ENCODE results near the gene MRPS23.

Gene MRPS23

DNA sequence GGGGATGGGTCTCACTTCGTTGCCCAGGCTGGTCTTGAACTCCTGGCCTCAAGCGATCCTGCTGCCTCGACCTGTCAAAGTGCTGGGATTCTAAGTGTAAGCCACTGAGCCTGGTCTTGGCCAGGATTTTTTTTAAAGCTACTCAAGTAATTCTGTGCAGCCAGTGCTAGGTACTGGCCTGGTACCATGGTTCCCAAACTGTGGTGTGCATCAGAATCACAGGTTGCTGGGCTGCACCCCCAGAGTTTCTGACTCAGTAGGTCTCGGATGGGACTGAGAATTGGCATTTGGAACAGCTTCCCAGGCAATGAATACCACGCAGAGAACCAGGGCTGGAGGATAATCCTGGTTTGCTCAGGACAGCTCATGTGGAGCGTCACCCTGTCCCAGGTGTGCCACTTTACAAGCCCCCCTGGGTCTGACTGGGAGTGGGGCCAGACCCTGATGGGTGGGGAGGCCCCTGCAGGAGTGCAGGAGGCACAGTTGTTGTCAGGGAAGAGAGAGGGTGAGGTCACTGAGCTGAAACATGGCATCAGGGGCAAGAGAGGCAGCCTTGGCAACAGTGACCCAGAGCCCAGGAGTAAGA lies 10.7 kb upstream of the MRPS23 start:
- peaks cover 25% of the 10 kb centered on the region for H3K4me1 ChIP-seq (ENCODE audit: control insufficient read depth, insufficient read depth, low read length)
- H3K36me3 ChIP-seq (ENCODE audit: insufficient read depth, low read length): peaks cover 17% of the 10 kb centered on the region
- H3K4me3 ChIP-seq (ENCODE audit: low read length): no peak overlapping the region
- no peaks in the 10 kb centered on the region for H3K27me3 ChIP-seq (ENCODE audit: control insufficient read depth, insufficient read depth, low read length)
- no peaks in the 10 kb centered on the region for H3K9me3 ChIP-seq (replicated peaks; ENCODE audit: low read length)
- no peak overlapping the region for H3K4me2 ChIP-seq (ENCODE audit: low read length)
- H3K9ac ChIP-seq (ENCODE audit: low read depth, low read length): no peak overlapping the region

DNA sequence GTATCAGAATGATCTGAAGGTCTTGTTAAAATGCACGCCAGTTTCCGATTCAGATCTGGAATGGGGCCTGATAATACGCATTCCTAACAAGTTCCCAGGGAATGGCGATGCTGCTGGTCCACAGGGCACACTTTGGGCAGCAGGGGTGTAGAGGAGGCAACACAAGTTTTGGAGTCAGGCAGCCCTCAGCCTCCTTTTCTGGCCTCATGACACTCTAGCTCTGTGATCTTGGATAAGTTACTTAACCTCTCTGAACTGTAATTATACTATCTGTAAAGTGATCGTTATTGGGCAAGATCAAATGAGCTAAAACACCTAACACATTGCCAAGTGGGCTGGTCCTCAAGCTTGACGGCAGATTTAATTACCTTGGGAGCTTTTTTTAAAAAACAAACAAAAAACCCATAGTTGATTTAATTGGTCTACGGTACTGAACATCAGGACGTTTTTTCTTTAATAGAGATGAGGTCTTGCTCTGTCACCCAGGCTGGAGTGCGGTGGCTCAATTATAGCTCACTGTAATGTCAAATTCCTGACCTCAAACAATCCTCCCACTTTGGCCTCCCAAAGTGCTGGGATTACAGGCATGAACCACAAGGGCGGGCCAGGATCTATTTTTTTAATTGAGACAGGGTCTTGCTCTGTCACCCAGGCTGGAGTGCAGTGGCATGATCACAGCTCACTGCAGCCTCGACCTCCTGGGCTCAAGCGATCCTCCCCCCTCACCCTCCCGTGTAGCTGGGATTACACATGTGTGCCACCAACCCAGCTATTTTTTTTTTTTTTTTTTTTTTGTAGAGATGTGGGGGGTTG lies 10.0 kb upstream of the MRPS23 start:
- peaks cover 11% of the 10 kb centered on the region for H3K36me3 ChIP-seq (ENCODE audit: insufficient read depth, low read length)

DNA sequence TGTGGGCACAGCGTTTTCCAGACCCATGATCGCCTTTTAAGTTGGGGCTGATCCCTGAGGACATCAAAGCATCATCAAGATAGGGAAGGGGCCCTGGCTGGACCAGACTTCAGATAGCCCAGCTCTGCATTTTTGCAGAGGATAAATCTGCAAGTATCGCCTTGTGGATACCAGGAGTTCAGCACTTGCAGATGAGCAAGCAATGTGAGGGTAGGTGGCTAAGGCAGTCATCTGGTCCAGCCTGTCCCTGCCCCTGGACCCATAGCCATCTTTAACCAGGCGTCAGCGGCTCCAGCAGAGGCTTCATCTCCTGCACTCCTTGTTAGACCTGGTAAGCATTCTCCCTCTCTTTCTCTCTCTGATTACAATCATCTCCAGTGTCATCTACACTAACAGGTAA lies 9.0 kb upstream of the MRPS23 start:
- H3K4me3 ChIP-seq (ENCODE audit: low read length): no peak overlapping the region
- H3K27me3 ChIP-seq (ENCODE audit: control insufficient read depth, insufficient read depth, low read length): no peaks in the 10 kb centered on the region
- peaks cover 26% of the 10 kb centered on the region for H3K4me1 ChIP-seq (ENCODE audit: control insufficient read depth, insufficient read depth, low read length)
- H3K9ac ChIP-seq (ENCODE audit: low read depth, low read length): no peak overlapping the region
- H3K9me3 ChIP-seq (replicated peaks; ENCODE audit: low read length): no peaks in the 10 kb centered on the region
- no peak overlapping the region for H3K4me2 ChIP-seq (ENCODE audit: low read length)
- H3K36me3 ChIP-seq (ENCODE audit: insufficient read depth, low read length): peaks cover 6% of the 10 kb centered on the region

More for the DNA sequence above, 10.0 kb upstream of the MRPS23 start:
- H3K4me2 ChIP-seq (ENCODE audit: low read length): no peak overlapping the region
- H3K4me3 ChIP-seq (ENCODE audit: low read length): no peak overlapping the region
- H3K4me1 ChIP-seq (ENCODE audit: control insufficient read depth, insufficient read depth, low read length): peaks cover 25% of the 10 kb centered on the region
- H3K9me3 ChIP-seq (replicated peaks; ENCODE audit: low read length): no peaks in the 10 kb centered on the region
- no peak overlapping the region for H3K9ac ChIP-seq (ENCODE audit: low read depth, low read length)
- no peaks in the 10 kb centered on the region for H3K27me3 ChIP-seq (ENCODE audit: control insufficient read depth, insufficient read depth, low read length)

DNA sequence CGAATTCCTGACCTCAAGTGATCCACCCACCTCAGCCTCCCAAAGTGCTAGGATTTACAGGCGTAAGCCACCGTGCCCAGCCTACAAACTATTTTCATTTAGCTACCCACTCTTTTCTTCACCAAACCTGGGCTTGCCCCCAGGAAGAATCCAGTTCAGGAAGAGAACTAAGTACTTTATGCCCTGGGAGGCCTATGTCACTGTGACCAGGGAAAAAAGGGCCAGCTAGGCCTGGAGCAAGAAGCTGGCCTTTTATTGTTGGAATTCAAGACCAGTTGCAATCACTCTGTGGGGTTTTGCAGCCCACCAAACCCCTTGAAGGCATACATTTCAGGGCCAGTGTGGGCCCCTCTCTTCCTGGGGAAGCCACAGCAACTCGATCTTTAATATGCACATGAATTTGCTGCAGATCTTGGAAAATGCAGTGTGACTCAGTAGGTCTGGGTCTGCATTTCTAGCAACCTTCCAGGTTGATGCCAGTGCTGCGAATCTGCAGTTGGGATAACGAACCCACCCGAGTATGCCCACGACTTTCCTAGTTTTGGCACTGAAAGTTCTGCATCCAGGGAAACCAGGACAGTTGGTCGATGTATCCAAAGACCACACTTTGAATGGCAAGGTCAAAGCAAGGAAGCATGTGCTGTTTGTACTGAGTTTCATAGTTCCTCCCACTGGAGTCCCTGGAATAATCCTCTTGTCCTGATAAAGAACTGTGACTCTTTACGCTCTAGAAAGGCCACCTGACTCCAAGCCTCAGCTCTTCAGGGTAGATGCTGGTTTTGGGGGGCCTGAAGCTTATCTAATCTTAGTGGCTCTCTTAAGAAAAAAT lies 7.2 kb upstream of the MRPS23 start:
- Histone ChIP-seq H3K9ac (ENCODE audit: low read depth, low read length) (no peak overlapping the region), H3K4me3 (ENCODE audit: low read length) (no peak overlapping the region), H3K4me1 (ENCODE audit: control insufficient read depth, insufficient read depth, low read length) (peaks cover 24% of the 10 kb centered on the region)

DNA sequence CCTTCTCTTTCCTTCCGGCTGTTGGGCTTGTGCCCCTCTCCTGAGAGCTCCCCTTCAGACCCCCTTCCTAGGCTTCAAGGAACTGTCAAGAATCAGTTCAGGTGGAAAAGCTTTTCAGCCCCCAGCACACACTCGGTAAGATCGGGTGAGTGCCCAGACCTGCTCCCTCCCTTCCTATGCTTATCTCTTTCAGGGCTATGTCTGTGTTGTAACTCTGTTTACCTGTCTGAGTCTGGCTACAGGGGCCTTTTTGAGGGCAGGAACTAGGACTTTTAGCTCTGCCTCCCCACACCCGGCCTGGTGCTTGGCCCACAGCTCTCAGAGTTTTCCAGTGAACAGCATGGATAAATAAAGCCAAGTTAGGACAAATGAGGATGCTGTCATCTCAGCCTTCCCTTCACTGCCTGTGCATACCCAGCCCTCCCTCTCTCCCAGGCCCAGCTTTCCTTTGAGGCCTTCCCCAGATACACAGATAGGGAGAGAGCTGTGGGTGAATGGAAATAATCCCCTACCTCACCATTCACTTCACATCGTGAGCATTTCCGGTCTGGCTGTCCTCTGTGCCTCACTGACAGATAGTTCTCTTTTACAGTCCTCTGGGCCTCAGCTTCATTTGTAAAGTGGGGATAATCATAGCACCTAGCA lies 5.7 kb upstream of the MRPS23 start:
- Histone ChIP-seq H3K27me3 (ENCODE audit: control insufficient read depth, insufficient read depth, low read length) (no peaks in the 10 kb centered on the region), H3K9me3 (replicated peaks; ENCODE audit: low read length) (no peaks in the 10 kb centered on the region), H3K4me2 (ENCODE audit: low read length) (no peak overlapping the region), H3K4me3 (ENCODE audit: low read length) (no peak overlapping the region), H3K4me1 (ENCODE audit: control insufficient read depth, insufficient read depth, low read length) (peaks cover 21% of the 10 kb centered on the region), H3K9ac (ENCODE audit: low read depth, low read length) (no peak overlapping the region), H3K36me3 (ENCODE audit: insufficient read depth, low read length) (no peaks in the 10 kb centered on the region)

More for the DNA sequence above, 7.2 kb upstream of the MRPS23 start:
- Histone ChIP-seq H3K27me3 (ENCODE audit: control insufficient read depth, insufficient read depth, low read length) (no peaks in the 10 kb centered on the region), H3K4me2 (ENCODE audit: low read length) (no peak overlapping the region), H3K9me3 (replicated peaks; ENCODE audit: low read length) (no peaks in the 10 kb centered on the region), H3K36me3 (ENCODE audit: insufficient read depth, low read length) (no peaks in the 10 kb centered on the region)

DNA sequence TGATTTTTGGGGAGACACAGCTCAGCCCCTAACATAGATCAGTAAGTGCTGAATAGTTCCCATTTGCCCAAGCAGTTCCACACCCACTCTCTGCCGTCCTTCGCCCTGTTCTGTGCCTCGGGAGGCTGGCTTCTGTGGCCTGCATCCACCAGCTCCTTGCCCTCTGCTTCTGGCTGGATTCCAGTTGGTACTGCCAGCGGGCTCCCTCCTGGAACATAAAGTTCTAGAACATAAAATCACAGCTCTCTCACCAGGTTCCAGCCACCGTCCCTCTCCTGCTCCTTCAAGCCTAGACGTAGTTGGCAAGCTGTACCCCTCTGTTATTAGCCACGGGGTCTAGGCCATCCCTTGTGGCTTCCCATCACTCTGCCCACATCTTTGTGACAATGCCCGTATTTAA lies 3.9 kb upstream of the MRPS23 start:
- Histone ChIP-seq H3K4me2 (ENCODE audit: low read length) (peak overlapping the region; percentile 3), H3K9me3 (replicated peaks; ENCODE audit: low read length) (no peaks in the 10 kb centered on the region), H3K27me3 (ENCODE audit: control insufficient read depth, insufficient read depth, low read length) (no peaks in the 10 kb centered on the region), H3K4me3 (ENCODE audit: low read length) (no peak overlapping the region), H3K36me3 (ENCODE audit: insufficient read depth, low read length) (no peaks in the 10 kb centered on the region), H3K9ac (ENCODE audit: low read depth, low read length) (no peak overlapping the region), H3K4me1 (ENCODE audit: control insufficient read depth, insufficient read depth, low read length) (peaks cover 25% of the 10 kb centered on the region)

DNA sequence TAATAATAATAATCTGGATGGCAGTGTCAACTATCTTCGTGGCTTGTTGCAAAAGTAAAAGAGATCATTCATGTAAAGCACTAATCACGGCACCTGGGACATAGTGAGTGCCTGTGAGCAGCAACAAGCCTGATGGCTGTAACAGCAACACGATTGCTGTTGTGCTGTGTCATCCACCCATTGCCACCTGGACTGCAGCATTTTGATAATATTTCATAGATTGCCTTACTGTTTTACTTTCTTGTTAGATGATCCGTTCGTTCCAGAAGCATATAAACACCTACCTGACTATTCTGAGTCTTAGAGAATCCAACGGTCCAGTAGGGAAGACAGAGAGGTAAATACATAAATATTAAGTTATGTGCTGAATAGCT lies 3.1 kb upstream of the MRPS23 start:
- Histone ChIP-seq H3K9me3 (replicated peaks; ENCODE audit: low read length) (no peaks in the 10 kb centered on the region), H3K4me3 (ENCODE audit: low read length) (no peak overlapping the region), H3K4me2 (ENCODE audit: low read length) (no peak overlapping the region), H3K9ac (ENCODE audit: low read depth, low read length) (no peak overlapping the region), H3K36me3 (ENCODE audit: insufficient read depth, low read length) (peaks cover 1% of the 10 kb centered on the region), H3K27me3 (ENCODE audit: control insufficient read depth, insufficient read depth, low read length) (no peaks in the 10 kb centered on the region), H3K4me1 (ENCODE audit: control insufficient read depth, insufficient read depth, low read length) (peaks cover 27% of the 10 kb centered on the region)

DNA sequence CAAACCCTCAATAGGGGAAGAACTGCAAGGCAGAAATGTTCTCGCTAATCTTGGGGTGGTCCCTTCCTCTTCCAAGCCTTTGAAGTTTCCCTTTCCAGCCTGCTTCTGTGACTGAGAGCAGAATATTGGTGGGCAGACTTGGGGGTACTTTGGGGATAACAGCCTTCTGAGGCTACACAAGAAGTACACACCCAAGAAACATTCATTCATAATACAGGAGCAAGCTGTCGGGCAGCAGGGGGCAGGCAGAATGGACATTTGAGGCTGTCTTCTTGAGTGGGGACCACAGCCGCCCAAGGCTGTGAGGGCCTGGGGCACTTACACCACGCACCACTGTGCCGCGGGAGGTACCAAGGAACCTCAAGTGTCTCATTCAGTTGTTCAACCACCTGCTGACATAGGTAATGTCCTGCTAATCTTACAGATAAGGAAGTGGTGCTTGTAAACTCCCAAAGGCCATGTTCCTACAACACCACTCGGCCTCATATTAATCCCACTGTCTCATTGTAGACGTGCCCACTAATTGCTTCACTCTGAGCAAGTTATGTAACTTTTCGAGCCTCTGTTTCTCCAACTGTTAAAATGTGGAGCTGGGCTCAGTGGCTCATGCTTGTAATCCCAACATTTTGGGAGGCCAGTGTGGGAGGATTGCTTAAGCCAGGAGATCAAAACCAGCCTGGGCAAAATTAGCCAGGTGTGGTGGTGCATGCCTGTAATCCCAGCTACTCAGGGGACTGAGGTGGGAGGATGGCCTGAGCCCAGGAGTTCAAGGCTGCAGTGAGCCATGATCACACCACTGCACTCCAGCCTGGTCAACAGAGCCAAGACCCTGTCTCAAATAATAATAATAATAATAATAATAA lies 2.5 kb upstream of the MRPS23 start:
- H3K36me3 ChIP-seq (ENCODE audit: insufficient read depth, low read length): peaks cover 5% of the 10 kb centered on the region
- no peak overlapping the region for H3K4me3 ChIP-seq (ENCODE audit: low read length)
- H3K9ac ChIP-seq (ENCODE audit: low read depth, low read length): no peak overlapping the region
- no peaks in the 10 kb centered on the region for H3K9me3 ChIP-seq (replicated peaks; ENCODE audit: low read length)
- H3K4me2 ChIP-seq (ENCODE audit: low read length): no peak overlapping the region
- peaks cover 27% of the 10 kb centered on the region for H3K4me1 ChIP-seq (ENCODE audit: control insufficient read depth, insufficient read depth, low read length)
- no peaks in the 10 kb centered on the region for H3K27me3 ChIP-seq (ENCODE audit: control insufficient read depth, insufficient read depth, low read length)

DNA sequence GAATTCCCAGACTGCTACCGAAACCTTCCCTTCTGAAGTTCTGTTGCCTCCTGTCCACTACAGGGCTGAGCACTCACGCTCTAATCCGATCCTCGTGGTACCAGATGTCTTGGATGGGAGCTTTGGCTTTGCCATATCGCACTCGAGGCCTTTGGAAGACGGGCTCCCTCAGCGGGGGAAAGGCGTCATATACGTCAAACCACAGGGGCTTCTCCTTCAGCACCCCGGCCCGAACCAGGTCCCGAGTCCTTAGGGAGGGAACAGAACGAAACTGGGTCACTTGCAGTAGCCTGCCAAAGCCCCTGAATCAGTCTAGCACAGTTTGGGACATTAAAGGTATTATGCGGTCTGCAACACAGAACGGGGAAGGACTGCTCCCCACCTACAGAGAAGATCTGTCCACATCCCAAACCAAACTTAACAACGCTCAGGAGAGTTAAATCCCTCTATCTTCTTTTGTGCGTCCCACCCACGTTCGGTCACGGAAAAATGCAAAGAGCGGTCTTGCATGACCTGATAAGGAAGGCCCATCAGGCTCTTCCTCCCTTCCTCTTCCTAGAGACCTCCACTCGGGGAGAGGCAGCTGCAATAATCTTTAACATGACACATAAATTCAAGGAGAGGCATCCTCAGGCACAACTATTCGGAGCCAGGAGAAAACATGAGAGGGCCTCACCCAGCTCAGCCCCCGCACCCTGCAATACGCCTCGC lies 526 bp downstream of the MRPS23 start:
- Histone ChIP-seq H3K36me3 (ENCODE audit: insufficient read depth, low read length) (peaks cover 9% of the 10 kb centered on the region), H3K9me3 (replicated peaks; ENCODE audit: low read length) (no peaks in the 10 kb centered on the region), H3K4me1 (ENCODE audit: control insufficient read depth, insufficient read depth, low read length) (peaks cover 27% of the 10 kb centered on the region), H3K9ac (ENCODE audit: low read depth, low read length) (peak overlapping the region; percentile 89), H3K27me3 (ENCODE audit: control insufficient read depth, insufficient read depth, low read length) (no peaks in the 10 kb centered on the region), H3K4me3 (ENCODE audit: low read length) (peak overlapping the region; percentile 97), H3K4me2 (ENCODE audit: low read length) (peak overlapping the region; percentile 90)

Measured in skeletal muscle satellite cell (primary cell).